WTC11 (cell line): ENCODE measurements around the gene TULP1. TPM values are rescaled to one million over a fixed set of nuclear protein-coding genes. Genes with fewer than 3 reads are reported as not detected.

ENCODE experiments used
- ATAC-seq: fragments of 200-7000 bp; cut with Tn5 transposase; 2 replicates; pipeline ENCODE4 v1.10.0; 2021; ENCODE audit warnings: mild to moderate bottlenecking, moderate library complexity
- CTCF ChIA-PET: fragments of 300-600 bp; sonication (Branson Sonifier 250); formaldehyde crosslinking; loops from one replicate; lab custom pipeline; 2021; ENCODE audit warnings: antibody characterized with exemption; lab: Charles Lee
- POLR2A ChIA-PET: fragments of 350-600 bp; sonication (Branson Sonifier 250); formaldehyde crosslinking; loops from one replicate; lab custom pipeline; 2021; ENCODE audit warnings: antibody characterized with exemption; lab: Charles Lee
- DNase-seq: peaks from one replicate; pipeline ENCODE4 v3.0.0; 2021; ENCODE audit warnings: low spot score
- H3K27ac Mint-ChIP-seq: 2 replicates; pipeline ENCODE4 v1.8.0; 2021; ENCODE audit warnings: mixed read lengths
- H3K27me3 Mint-ChIP-seq: 2 replicates; pipeline ENCODE4 v1.8.0; 2021; ENCODE audit warnings: low read depth, mild to moderate bottlenecking, moderate library complexity, mixed read lengths
- H3K36me3 Mint-ChIP-seq: 2 replicates; pipeline ENCODE4 v1.8.0; 2021; ENCODE audit warnings: mixed read lengths
- H3K4me1 Mint-ChIP-seq: 2 replicates; pipeline ENCODE4 v1.8.0; 2022; ENCODE audit warnings: mixed read lengths
- H3K4me3 Mint-ChIP-seq: 2 replicates; pipeline ENCODE4 v1.8.0; 2021; ENCODE audit warnings: mild to moderate bottlenecking, moderate library complexity, mixed read lengths
- H3K9me3 Mint-ChIP-seq: 2 replicates; pipeline ENCODE4 v1.8.0; 2021; ENCODE audit warnings: mixed read lengths
- CREB1 ChIP-seq: sonication (generic); formaldehyde crosslinking; IDR thresholded peaks from 2 replicates; pipeline ENCODE4 v1.8.0; 2023; ENCODE audit warnings: mild to moderate bottlenecking, missing genetic modification reagents
- CTCF ChIP-seq: fragments of 200-600 bp; IDR thresholded peaks from 2 replicates; pipeline ENCODE4 v1.8.0; 2022; ENCODE audit warnings: antibody characterized with exemption
- E2F5 ChIP-seq: sonication (generic); formaldehyde crosslinking; IDR thresholded peaks from 2 replicates; pipeline ENCODE4 v1.8.1; 2022; ENCODE audit warnings: mild to moderate bottlenecking, moderate library complexity, missing genetic modification reagents
- ESRRA ChIP-seq: sonication (generic); formaldehyde crosslinking; IDR thresholded peaks from 2 replicates; pipeline ENCODE4 v1.8.1; 2022; ENCODE audit warnings: mild to moderate bottlenecking, missing genetic modification reagents, borderline replicate concordance
- FOXK1 ChIP-seq: sonication (generic); formaldehyde crosslinking; IDR thresholded peaks from 2 replicates; pipeline ENCODE4 v1.8.0; 2022; ENCODE audit warnings: mild to moderate bottlenecking, moderate library complexity, missing genetic modification reagents
- FOXP1 ChIP-seq: sonication (generic); formaldehyde crosslinking; IDR thresholded peaks from 2 replicates; pipeline ENCODE4 v1.8.0; 2022; ENCODE audit warnings: missing genetic modification reagents, mild to moderate bottlenecking, moderate library complexity, borderline replicate concordance
- JUN ChIP-seq: sonication (generic); formaldehyde crosslinking; IDR thresholded peaks from 2 replicates; pipeline ENCODE4 v1.8.0; 2023; ENCODE audit warnings: mild to moderate bottlenecking, missing genetic modification reagents
- MYBL2 ChIP-seq: sonication (generic); formaldehyde crosslinking; IDR thresholded peaks from 2 replicates; pipeline ENCODE4 v1.8.1; 2023; ENCODE audit warnings: mild to moderate bottlenecking, moderate library complexity, missing genetic modification reagents
- NR2C2 ChIP-seq: sonication (generic); formaldehyde crosslinking; IDR thresholded peaks from 2 replicates; pipeline ENCODE4 v1.8.0; 2022; ENCODE audit warnings: mild to moderate bottlenecking, missing genetic modification reagents
- RORB ChIP-seq: fragments of 250-450 bp; sonication (Bioruptor Pico); IDR thresholded peaks from 2 replicates; pipeline ENCODE4 v1.9.0; 2021; ENCODE audit warnings: mild to moderate bottlenecking
- TEAD4 ChIP-seq: sonication (generic); formaldehyde crosslinking; IDR thresholded peaks from 2 replicates; pipeline ENCODE4 v1.8.0; 2022; ENCODE audit warnings: mild to moderate bottlenecking, missing genetic modification reagents
- ZBTB21 ChIP-seq: sonication (generic); formaldehyde crosslinking; IDR thresholded peaks from 2 replicates; pipeline ENCODE4 v1.8.1; 2023; ENCODE audit warnings: mild to moderate bottlenecking, missing genetic modification reagents, borderline replicate concordance
- ZNF138 ChIP-seq: sonication (generic); formaldehyde crosslinking; conservative IDR thresholded peaks from 2 replicates; pipeline ENCODE4 v1.8.1; 2022; ENCODE audit warnings: mild to moderate bottlenecking, moderate library complexity, missing genetic modification reagents
- ZNF232 ChIP-seq: sonication (generic); formaldehyde crosslinking; IDR thresholded peaks from 2 replicates; pipeline ENCODE4 v1.8.0; 2022; ENCODE audit warnings: mild to moderate bottlenecking, missing genetic modification reagents
- ZNF425 ChIP-seq: fragments of 250-450 bp; sonication (Bioruptor Pico); conservative IDR thresholded peaks from 2 replicates; pipeline ENCODE4 v1.9.0; 2021; ENCODE audit warnings: mild to moderate bottlenecking
- ZNF532 ChIP-seq: fragments of 250-450 bp; sonication (Bioruptor Pico); IDR thresholded peaks from 2 replicates; pipeline ENCODE4 v1.9.0; 2021; ENCODE audit warnings: mild to moderate bottlenecking, borderline replicate concordance
- total RNA-seq: library from RNA; stranded (reverse); gene quantifications from 3 replicates; pipeline ENCODE4 v1.2.3, GENCODE V29; 2021
- TF ChIP-seq, protein P1 (sequence below): sonication (generic); formaldehyde crosslinking; IDR thresholded peaks from 2 replicates; pipeline ENCODE4 v1.8.0; 2023; ENCODE audit warnings: mild to moderate bottlenecking, missing genetic modification reagents
- TF ChIP-seq, protein P2 (sequence below): sonication (generic); formaldehyde crosslinking; IDR thresholded peaks from 2 replicates; pipeline ENCODE4 v1.8.0; 2022; ENCODE audit warnings: mild to moderate bottlenecking, missing genetic modification reagents
- TF ChIP-seq, protein P3 (sequence below): fragments of 250-450 bp; sonication (Bioruptor Pico); IDR thresholded peaks from 2 replicates; pipeline ENCODE4 v2.1.2; 2022; ENCODE audit warnings: mild to moderate bottlenecking, moderate library complexity

The TULP1 gene
- total RNA-seq, 1 experiment from 2014 or later = 2.9 TPM

DNA sequence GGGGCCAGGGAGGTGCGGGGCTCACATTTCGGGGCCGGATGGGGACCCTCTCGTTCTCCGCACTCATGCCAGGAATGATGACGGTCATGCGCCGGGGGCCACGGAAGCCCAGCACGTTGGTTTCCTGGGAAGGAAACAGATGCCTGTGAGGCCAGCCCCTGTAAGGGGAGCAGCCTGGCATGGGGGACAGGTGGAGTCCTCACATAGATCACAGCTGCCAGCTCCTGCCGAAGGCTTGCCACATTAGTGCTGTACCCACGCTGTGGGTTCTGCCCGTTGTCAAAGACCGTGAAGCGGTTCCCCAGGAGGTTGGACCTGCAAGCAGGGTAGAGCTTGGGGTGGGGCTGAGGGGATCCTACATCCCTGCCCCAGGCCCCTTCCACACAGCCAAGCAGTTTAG is 9.2 kb downstream of the TULP1 start (continued):
- TF ChIP-seq ZNF425 = no peak
- TF ChIP-seq, protein P1, sequence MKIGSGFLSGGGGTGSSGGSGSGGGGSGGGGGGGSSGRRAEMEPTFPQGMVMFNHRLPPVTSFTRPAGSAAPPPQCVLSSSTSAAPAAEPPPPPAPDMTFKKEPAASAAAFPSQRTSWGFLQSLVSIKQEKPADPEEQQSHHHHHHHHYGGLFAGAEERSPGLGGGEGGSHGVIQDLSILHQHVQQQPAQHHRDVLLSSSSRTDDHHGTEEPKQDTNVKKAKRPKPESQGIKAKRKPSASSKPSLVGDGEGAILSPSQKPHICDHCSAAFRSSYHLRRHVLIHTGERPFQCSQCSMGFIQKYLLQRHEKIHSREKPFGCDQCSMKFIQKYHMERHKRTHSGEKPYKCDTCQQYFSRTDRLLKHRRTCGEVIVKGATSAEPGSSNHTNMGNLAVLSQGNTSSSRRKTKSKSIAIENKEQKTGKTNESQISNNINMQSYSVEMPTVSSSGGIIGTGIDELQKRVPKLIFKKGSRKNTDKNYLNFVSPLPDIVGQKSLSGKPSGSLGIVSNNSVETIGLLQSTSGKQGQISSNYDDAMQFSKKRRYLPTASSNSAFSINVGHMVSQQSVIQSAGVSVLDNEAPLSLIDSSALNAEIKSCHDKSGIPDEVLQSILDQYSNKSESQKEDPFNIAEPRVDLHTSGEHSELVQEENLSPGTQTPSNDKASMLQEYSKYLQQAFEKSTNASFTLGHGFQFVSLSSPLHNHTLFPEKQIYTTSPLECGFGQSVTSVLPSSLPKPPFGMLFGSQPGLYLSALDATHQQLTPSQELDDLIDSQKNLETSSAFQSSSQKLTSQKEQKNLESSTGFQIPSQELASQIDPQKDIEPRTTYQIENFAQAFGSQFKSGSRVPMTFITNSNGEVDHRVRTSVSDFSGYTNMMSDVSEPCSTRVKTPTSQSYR (CRISPR knock-in tag) = no peak

GRCh38 chr6:35501784-35502183 is 10.9 kb downstream of the TULP1 start:
- Mint-ChIP-seq H3K27ac (no peak overlapping the region), H3K36me3 (no peaks in the 10 kb centered on the region), H3K27me3 (peaks cover 24% of the 10 kb centered on the region), H3K9me3 (no peaks in the 10 kb centered on the region), H3K4me1 (peaks cover 41% of the 10 kb centered on the region), H3K4me3 (no peak overlapping the region)
- DNase-seq (no peak), ATAC-seq (no peak)
- TF ChIP-seq ZNF532 (CRISPR knock-in tag) = no peak
- no peak for TF ChIP-seq CREB1 (CRISPR knock-in tag)
- TF ChIP-seq, protein P2, sequence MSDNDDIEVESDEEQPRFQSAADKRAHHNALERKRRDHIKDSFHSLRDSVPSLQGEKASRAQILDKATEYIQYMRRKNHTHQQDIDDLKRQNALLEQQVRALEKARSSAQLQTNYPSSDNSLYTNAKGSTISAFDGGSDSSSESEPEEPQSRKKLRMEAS (CRISPR knock-in tag) = no peak
- no peak for TF ChIP-seq NR2C2 (CRISPR knock-in tag)
- no peak for TF ChIP-seq ZNF138 (CRISPR knock-in tag)
- no peak for TF ChIP-seq ZBTB21 (CRISPR knock-in tag)
- TF ChIP-seq RORB (CRISPR knock-in tag) = no peak
- no peak for TF ChIP-seq ESRRA (CRISPR knock-in tag)
- no peak for TF ChIP-seq E2F5 (CRISPR knock-in tag)
- no peak for TF ChIP-seq FOXP1 (CRISPR knock-in tag)
- TF ChIP-seq FOXK1 (CRISPR knock-in tag) = no peak
- no peak for TF ChIP-seq JUN (CRISPR knock-in tag)
- TF ChIP-seq CTCF = no peak
- TF ChIP-seq MYBL2 = no peak
- TF ChIP-seq TEAD4 = no peak
- TF ChIP-seq ZNF232 (CRISPR knock-in tag) = no peak
- TF ChIP-seq, protein P3, sequence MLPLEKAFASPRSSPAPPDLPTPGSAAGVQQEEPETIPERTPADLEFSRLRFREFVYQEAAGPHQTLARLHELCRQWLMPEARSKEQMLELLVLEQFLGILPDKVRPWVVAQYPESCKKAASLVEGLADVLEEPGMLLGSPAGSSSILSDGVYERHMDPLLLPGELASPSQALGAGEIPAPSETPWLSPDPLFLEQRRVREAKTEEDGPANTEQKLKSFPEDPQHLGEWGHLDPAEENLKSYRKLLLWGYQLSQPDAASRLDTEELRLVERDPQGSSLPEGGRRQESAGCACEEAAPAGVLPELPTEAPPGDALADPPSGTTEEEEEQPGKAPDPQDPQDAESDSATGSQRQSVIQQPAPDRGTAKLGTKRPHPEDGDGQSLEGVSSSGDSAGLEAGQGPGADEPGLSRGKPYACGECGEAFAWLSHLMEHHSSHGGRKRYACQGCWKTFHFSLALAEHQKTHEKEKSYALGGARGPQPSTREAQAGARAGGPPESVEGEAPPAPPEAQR = no peak
- CTCF ChIA-PET = interaction anchor here (5.3 kb wide), 1 partner anchor 21 kb away, joined by 40 read pairs; no protein-coding TSS in a partner anchor
- POLR2A ChIA-PET = no interaction called here
